Measurements from ENCODE around the gene TTPAL. TPM values are rescaled to one million over a fixed set of nuclear protein-coding genes. Genes with fewer than 3 reads are reported as not detected.

TTPAL gene
- total RNA-seq, 2 donors from 2014 or later, result 18.3 to 19.4 TPM

GRCh38 chr20:44504402-44505307, 29.0 kb downstream of the TTPAL start:
- Histone ChIP-seq H3K9me3 (ENCODE audit: control insufficient read depth, low read length) (no peaks in the 10 kb centered on the region), H3K9ac (ENCODE audit: extremely low read depth, low read length, poor library complexity, severe bottlenecking) (no peak overlapping the region), H3K36me3 (ENCODE audit: control insufficient read depth, insufficient read depth, low read length) (peaks cover 98% of the 10 kb centered on the region), H3K4me3 (ENCODE audit: low read length) (no peak overlapping the region), H3K27ac (ENCODE audit: low read depth, low read length) (no peak overlapping the region), H3K4me1 (ENCODE audit: control insufficient read depth, insufficient read depth, low read length) (no peaks in the 10 kb centered on the region), H3K27me3 (ENCODE audit: control insufficient read depth, insufficient read depth, low read length, poor library complexity, severe bottlenecking) (no peaks in the 10 kb centered on the region)
- H3K4me1 Mint-ChIP-seq, result no peaks in the 10 kb centered on the region
- TF ChIP-seq CTCF (conservative IDR thresholded peaks at IDR 0.05), result no peak
- no peaks in the 10 kb centered on the region for H3K9me3 Mint-ChIP-seq
- H3K36me3 Mint-ChIP-seq (ENCODE audit: low read depth), result peaks cover 76% of the 10 kb centered on the region
- no peak overlapping the region for H3K27ac Mint-ChIP-seq
- WGBS, 2 experiments (ENCODE audit: insufficient coverage in 1 of 2, insufficient read length in 1 of 2), result 89 to 96% methylated on average over 5 to 6 of the region's 6 CpGs
- H3K27me3 Mint-ChIP-seq (ENCODE audit: insufficient read depth), result no peaks in the 10 kb centered on the region
- DNase-seq, result no peak
- H3K4me3 Mint-ChIP-seq, result no peak overlapping the region

GRCh38 chr20:44509762-44510161, 34.1 kb downstream of the TTPAL start:
- H3K27ac ChIP-seq (ENCODE audit: low read depth, low read length), result no peak overlapping the region

GRCh38 chr20:44513871-44514270, 38.2 kb downstream of the TTPAL start:
- Mint-ChIP-seq H3K36me3 (ENCODE audit: low read depth) (peaks cover 38% of the 10 kb centered on the region), H3K9me3 (no peaks in the 10 kb centered on the region), H3K27me3 (ENCODE audit: insufficient read depth) (no peaks in the 10 kb centered on the region), H3K27ac (no peak overlapping the region), H3K4me3 (no peak overlapping the region), H3K4me1 (peaks cover 12% of the 10 kb centered on the region)
- WGBS, 2 experiments (ENCODE audit: insufficient coverage in 1 of 2, insufficient read length in 1 of 2), result 95 to 98% methylated on average over 10 of the region's 10 CpGs
- Histone ChIP-seq H3K27me3 (ENCODE audit: control insufficient read depth, insufficient read depth, low read length, poor library complexity, severe bottlenecking) (no peaks in the 10 kb centered on the region), H3K27ac (ENCODE audit: low read depth, low read length) (no peak overlapping the region), H3K36me3 (ENCODE audit: control insufficient read depth, insufficient read depth, low read length) (peaks cover 71% of the 10 kb centered on the region), H3K4me3 (ENCODE audit: low read length) (no peak overlapping the region), H3K9ac (ENCODE audit: extremely low read depth, low read length, poor library complexity, severe bottlenecking) (no peak overlapping the region), H3K4me1 (ENCODE audit: control insufficient read depth, insufficient read depth, low read length) (peaks cover 3% of the 10 kb centered on the region), H3K9me3 (ENCODE audit: control insufficient read depth, low read length) (no peaks in the 10 kb centered on the region)
- no peak for TF ChIP-seq CTCF (conservative IDR thresholded peaks at IDR 0.05)
- DNase-seq, result no peak

More at GRCh38 chr20:44509762-44510161, 34.1 kb downstream of the TTPAL start:
- H3K4me3 ChIP-seq (ENCODE audit: low read length), result no peak overlapping the region
- Mint-ChIP-seq H3K4me1 (peaks cover 2% of the 10 kb centered on the region), H3K27ac (no peak overlapping the region), H3K9me3 (no peaks in the 10 kb centered on the region), H3K27me3 (ENCODE audit: insufficient read depth) (no peaks in the 10 kb centered on the region), H3K36me3 (ENCODE audit: low read depth) (peaks cover 51% of the 10 kb centered on the region), H3K4me3 (no peak overlapping the region)
- no peak for TF ChIP-seq CTCF (conservative IDR thresholded peaks at IDR 0.05)
- DNase-seq, result no peak
- H3K9me3 ChIP-seq (ENCODE audit: control insufficient read depth, low read length), result no peaks in the 10 kb centered on the region
- 83 to 95% methylated on average over 1 to 3 of the region's 4 CpGs for WGBS, 2 experiments (ENCODE audit: insufficient coverage in 1 of 2, insufficient read length in 1 of 2)
- peaks cover 91% of the 10 kb centered on the region for H3K36me3 ChIP-seq (ENCODE audit: control insufficient read depth, insufficient read depth, low read length)
- no peaks in the 10 kb centered on the region for H3K27me3 ChIP-seq (ENCODE audit: control insufficient read depth, insufficient read depth, low read length, poor library complexity, severe bottlenecking)
- no peak overlapping the region for H3K9ac ChIP-seq (ENCODE audit: extremely low read depth, low read length, poor library complexity, severe bottlenecking)
- no peaks in the 10 kb centered on the region for H3K4me1 ChIP-seq (ENCODE audit: control insufficient read depth, insufficient read depth, low read length)
